ENCODE measurements around the gene CNOT6L.
A peak's percentile ranks its signal among the peaks of the same experiment; 100 is the strongest.
"Not testable (repeated sequence)": the region's sequence is repeated elsewhere in the genome, so short reads cannot be mapped to it uniquely, and the experiment has no call there.

CNOT6L gene

GRCh38 chr4:77818602-77819403 is at the start of gene CNOT6L:
CNOT6L (minus strand) TSS chr4:77819368; CDS start chr4:77819308, 60 bp downstream.
- peak; percentile 72 for DNase-seq (ENCODE audit: low spot score)
- in situ Hi-C loops (cut with MboI; ENCODE audit: low sequenced_read_pairs, unreplicated experiment): no loop called here
- TF ChIP-seq CTCF (IDR thresholded peaks at IDR 0.05; ENCODE audit: borderline replicate concordance, control extremely low read depth, extremely low read depth, insufficient read depth, missing control alignments): no peak

GRCh38 chr4:77865259-77865658 is 46.1 kb upstream of the CNOT6L start:
- no peak for TF ChIP-seq CTCF (IDR thresholded peaks at IDR 0.05; ENCODE audit: borderline replicate concordance, control extremely low read depth, extremely low read depth, insufficient read depth, missing control alignments)
- DNase-seq (ENCODE audit: low spot score): no peak
- in situ Hi-C loops (cut with MboI; ENCODE audit: low sequenced_read_pairs, unreplicated experiment): no loop called here

GRCh38 chr4:77863341-77863740 is 44.2 kb upstream of the CNOT6L start:
- DNase-seq (ENCODE audit: low spot score); in situ Hi-C loops (cut with MboI; ENCODE audit: low sequenced_read_pairs, unreplicated experiment): not testable (repeated sequence)

- in situ Hi-C loops (cut with MboI; ENCODE audit: low sequenced_read_pairs, unreplicated experiment): no loop called here
- peak; percentile 21 for TF ChIP-seq CTCF (IDR thresholded peaks at IDR 0.05; ENCODE audit: borderline replicate concordance, control extremely low read depth, extremely low read depth, insufficient read depth, missing control alignments)
- peak; percentile 74 for DNase-seq (ENCODE audit: low spot score)
These were observed 43.5 kb upstream of the CNOT6L start, which contains the start of gene MRPL1 for GRCh38 chr4:77862478-77863216. MRPL1 (plus strand) TSS chr4:77862830; CDS start chr4:77862849, 19 bp downstream.

GRCh38 chr4:77861495-77861894 is 42.3 kb upstream of the CNOT6L start:
- no peak for TF ChIP-seq CTCF (IDR thresholded peaks at IDR 0.05; ENCODE audit: borderline replicate concordance, control extremely low read depth, extremely low read depth, insufficient read depth, missing control alignments)
- DNase-seq (ENCODE audit: low spot score): no peak
- in situ Hi-C loops (cut with MboI; ENCODE audit: low sequenced_read_pairs, unreplicated experiment): no loop called here

GRCh38 chr4:77859256-77859655 is 40.1 kb upstream of the CNOT6L start:
- in situ Hi-C loops (cut with MboI; ENCODE audit: low sequenced_read_pairs, unreplicated experiment): no loop called here
- no peak for TF ChIP-seq CTCF (IDR thresholded peaks at IDR 0.05; ENCODE audit: borderline replicate concordance, control extremely low read depth, extremely low read depth, insufficient read depth, missing control alignments)
- no peak for DNase-seq (ENCODE audit: low spot score)

- in situ Hi-C loops (cut with MboI; ENCODE audit: low sequenced_read_pairs, unreplicated experiment): no loop called here
- DNase-seq (ENCODE audit: low spot score): no peak
- no peak for TF ChIP-seq CTCF (IDR thresholded peaks at IDR 0.05; ENCODE audit: borderline replicate concordance, control extremely low read depth, extremely low read depth, insufficient read depth, missing control alignments)
These were observed 37.0 kb upstream of the CNOT6L start for GRCh38 chr4:77856152-77856551.

Measured in GM13976 (cell line).